Hepatocyte (in vitro differentiated cells): ENCODE results near the gene RASA4.
"Not testable (repeated sequence)": the region's sequence is repeated elsewhere in the genome, so short reads cannot be mapped to it uniquely, and the experiment has no call there.

Experiments
- CTCF ChIP-seq: fragments of 200-600 bp; sonication (generic); IDR thresholded peaks from 2 replicates; pipeline ENCODE4 v1.5.1; 2016; ENCODE audit warnings: antibody characterized with exemption, mild to moderate bottlenecking; ENCODE audit not compliant: poor library complexity
- EZH2 ChIP-seq: fragments of 200-600 bp; sonication (generic); IDR thresholded peaks from 2 replicates; pipeline ENCODE4 v1.6.1; 2016; ENCODE audit warnings: antibody characterized with exemption, mild to moderate bottlenecking, borderline replicate concordance
- EZH2phosphoT487 ChIP-seq: fragments of 200-600 bp; sonication (generic); IDR thresholded peaks from one replicate; pipeline ENCODE4 v1.6.1; 2018; ENCODE audit warnings: antibody characterized with exemption, mild to moderate bottlenecking, low read depth, moderate library complexity; ENCODE audit not compliant: unreplicated experiment, severe bottlenecking

DNA sequence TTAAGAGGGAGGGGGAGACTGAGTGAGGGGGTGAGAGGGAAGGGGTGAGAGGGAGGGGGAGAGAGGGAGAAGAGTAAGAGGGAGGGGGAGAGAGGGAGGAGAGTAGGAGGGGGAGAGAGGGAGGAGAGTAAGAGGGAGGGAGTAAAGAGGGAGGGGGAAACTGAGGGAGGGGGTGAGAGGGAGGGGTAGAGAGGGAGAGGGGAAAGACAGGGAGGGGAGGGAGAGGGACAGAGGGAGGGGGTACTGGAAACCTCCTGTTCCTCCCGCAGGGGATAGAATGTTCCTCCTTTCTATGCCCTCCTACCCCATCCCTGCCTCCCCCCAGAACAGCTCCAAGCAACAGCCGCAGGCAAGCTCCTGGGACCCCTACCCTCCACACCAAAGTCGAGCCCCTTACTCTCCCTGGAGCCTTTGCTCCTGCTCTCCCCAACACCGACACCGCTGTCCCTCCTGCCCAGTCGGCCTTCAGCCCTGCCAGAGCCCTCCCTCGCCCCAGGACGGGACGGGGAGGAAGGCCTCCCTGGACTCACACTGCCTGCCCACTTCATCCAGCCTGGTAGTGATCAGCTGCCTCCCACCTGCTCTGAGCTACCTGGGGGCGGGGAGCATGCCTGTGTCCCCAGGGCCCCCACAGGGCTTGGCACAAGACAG is 4.8 kb downstream of the RASA4 start:
- TF ChIP-seq CTCF, EZH2, EZH2phosphoT487: not testable (repeated sequence)
